Neural cell (in vitro differentiated cells): ENCODE results near the gene UVRAG. TPM values are rescaled to one million over a fixed set of nuclear protein-coding genes. Genes with fewer than 3 reads are reported as not detected.

Source experiments
- H2AFZ ChIP-seq: fragments of 200-600, 300-800 bp; sonication (generic), shearing (Covaris generic); 2 replicates; pipeline ENCODE4 v1.6.0; 2014; ENCODE audit warnings: low read depth, mild to moderate bottlenecking, antibody characterized with exemption, low read length, moderate library complexity
- H3F3A ChIP-seq: fragments of 200-600 bp; shearing (Covaris generic); 2 replicates; pipeline ENCODE4 v1.6.1; 2016; ENCODE audit warnings: mild to moderate bottlenecking, moderate library complexity, mixed read lengths, antibody characterized with exemption, low read length; ENCODE audit not compliant: insufficient read depth, poor library complexity, severe bottlenecking
- H3K27ac ChIP-seq: fragments of 200-600, 300-800 bp; sonication (generic), shearing (Covaris generic); 2 replicates; pipeline ENCODE4 v1.5.1; 2014; ENCODE audit warnings: mild to moderate bottlenecking, low read length, moderate library complexity
- H3K27me3 ChIP-seq: fragments of 300-800, 200-600 bp; sonication (generic), shearing (Covaris generic); 2 replicates; pipeline ENCODE4 v1.6.0; 2014; ENCODE audit warnings: mild to moderate bottlenecking, low read depth, low read length, moderate library complexity; ENCODE audit not compliant: insufficient read depth
- H3K36me3 ChIP-seq: fragments of 300-800, 200-600 bp; sonication (generic), shearing (Covaris generic); 2 replicates; pipeline ENCODE4 v1.5.1; 2014; ENCODE audit warnings: mild to moderate bottlenecking, antibody characterized with exemption, low read length, moderate library complexity; ENCODE audit not compliant: insufficient read depth
- H3K4me2 ChIP-seq: fragments of 300-800, 200-600 bp; sonication (generic), shearing (Covaris generic); 2 replicates; pipeline ENCODE4 v1.6.0; 2014; ENCODE audit warnings: mild to moderate bottlenecking, low read length
- H3K4me3 ChIP-seq: fragments of 300-800, 200-600 bp; sonication (generic), shearing (Covaris generic); 2 replicates; pipeline ENCODE4 v1.5.1; 2014; ENCODE audit warnings: mild to moderate bottlenecking, low read length, moderate library complexity
- H3K79me2 ChIP-seq: fragments of 200-600 bp; shearing (Covaris generic); replicated peaks from 2 replicates; pipeline ENCODE4 v1.6.0; 2014; ENCODE audit warnings: mild to moderate bottlenecking, low read length, moderate library complexity; ENCODE audit not compliant: insufficient read depth
- H3K9ac ChIP-seq: fragments of 300-800, 200-600 bp; sonication (generic), shearing (Covaris generic); 2 replicates; pipeline ENCODE4 v1.6.1; 2016; ENCODE audit warnings: mild to moderate bottlenecking, low read length, mixed read lengths
- H3K9me2 ChIP-seq: fragments of 200-600 bp; shearing (Covaris generic); 2 replicates; pipeline ENCODE4 v1.6.1; 2016; ENCODE audit warnings: mild to moderate bottlenecking, low read length, mixed read lengths; ENCODE audit not compliant: insufficient read depth
- H3K9me3 ChIP-seq: fragments of 200-600, 300-800 bp; sonication (generic), shearing (Covaris generic); 2 replicates; pipeline ENCODE4 v1.6.1; 2016; ENCODE audit warnings: mild to moderate bottlenecking, mixed run types, low read length, moderate library complexity, mixed read lengths
- H4K20me1 ChIP-seq: fragments of 200-600 bp; shearing (Covaris generic); 2 replicates; pipeline ENCODE4 v1.6.1; 2016; ENCODE audit warnings: mild to moderate bottlenecking, mixed run types; ENCODE audit not compliant: insufficient read depth
- EP300 ChIP-seq: fragments of 450-650 bp; conservative IDR thresholded peaks from 2 replicates; pipeline ENCODE4 v1.6.1; 2014; ENCODE audit warnings: antibody characterized with exemption, mild to moderate bottlenecking, moderate library complexity; ENCODE audit not compliant: poor library complexity, severe bottlenecking
- EZH2 ChIP-seq: fragments of 200-600, 300-800 bp; shearing (Covaris generic), sonication (generic); IDR thresholded peaks from 2 replicates; pipeline ENCODE4 v1.6.1; 2014; ENCODE audit warnings: antibody characterized with exemption, low read length, borderline replicate concordance, mild to moderate bottlenecking; ENCODE audit not compliant: insufficient read depth, poor library complexity, severe bottlenecking
- POLR2AphosphoS5 ChIP-seq: IDR thresholded peaks from 2 replicates; pipeline ENCODE4 v1.6.1; 2012
- REST ChIP-seq: IDR thresholded peaks from 2 replicates; pipeline ENCODE4 v1.6.1; 2012; ENCODE audit warnings: borderline replicate concordance
- SMC3 ChIP-seq: fragments of 450-650 bp; conservative IDR thresholded peaks from 2 replicates; pipeline ENCODE4 v1.6.1; 2014; ENCODE audit warnings: antibody characterized with exemption, mild to moderate bottlenecking, moderate library complexity; ENCODE audit not compliant: poor library complexity
- TAF1 ChIP-seq: IDR thresholded peaks from 2 replicates; pipeline ENCODE4 v1.6.1; 2012; ENCODE audit warnings: low read depth
- polyA plus RNA-seq: library from polyadenylated mRNA; depleted of rRNA; stranded (reverse); fragments of >200 nt; gene quantifications from 2 replicates; pipeline ENCODE4 v1.2.3, GENCODE V29; 2014
- TF ChIP-seq, protein P1 (sequence below): fragments of 450-650 bp; IDR thresholded peaks from 2 replicates; pipeline ENCODE4 v1.5.1; 2014; ENCODE audit warnings: antibody characterized with exemption, mild to moderate bottlenecking, moderate library complexity; ENCODE audit not compliant: poor library complexity, severe bottlenecking

Gene UVRAG
- polyA plus RNA-seq, 1 donor from 2014 or later: 31.6 TPM

DNA sequence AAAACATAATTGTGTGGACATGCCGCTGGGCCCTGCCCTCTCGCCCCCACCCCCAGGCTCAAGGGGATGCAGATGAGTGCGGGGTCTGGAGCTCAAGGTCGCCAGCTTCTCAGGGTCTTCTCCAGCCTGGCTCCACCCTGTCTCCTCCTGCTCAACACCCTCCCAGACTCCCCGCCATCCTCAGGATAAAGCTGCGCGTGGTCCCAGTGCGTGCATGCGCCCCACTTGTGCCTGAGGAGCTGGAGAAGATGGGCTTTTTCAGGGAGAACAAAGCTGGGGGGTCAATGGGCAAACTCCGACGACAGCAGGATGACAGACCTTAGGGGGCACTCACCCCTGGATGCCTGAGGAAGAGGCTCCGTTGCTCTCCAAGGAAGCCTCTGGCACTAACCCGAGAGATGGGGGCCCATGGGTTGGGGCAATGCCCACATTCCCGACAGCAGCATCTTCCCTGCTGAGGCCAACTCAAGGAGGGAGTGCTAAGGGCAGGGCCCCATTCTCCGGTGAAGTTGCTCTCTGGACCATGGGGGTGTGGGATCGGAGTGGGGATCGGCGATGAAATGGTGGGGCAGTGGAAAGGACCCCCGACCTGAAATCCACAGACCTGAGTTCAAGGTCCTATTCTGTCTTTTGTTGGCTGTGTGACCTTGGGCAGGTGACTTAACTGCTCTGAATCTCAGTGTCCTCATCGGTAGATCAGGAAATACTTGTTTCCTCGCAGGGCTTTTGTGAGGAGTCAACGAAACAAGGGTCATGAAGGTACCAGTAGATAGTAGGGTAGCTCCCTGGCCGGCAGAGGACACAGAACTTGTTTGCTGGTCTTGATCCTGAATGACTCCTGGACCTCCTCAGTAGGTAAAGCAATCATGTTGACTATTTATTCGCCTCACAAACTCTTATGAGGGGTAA, 343.6 kb downstream of the UVRAG start:
- Histone ChIP-seq H3K9me3 (no peaks in the 10 kb centered on the region), H3K27ac (no peak overlapping the region), H3K27me3 (no peaks in the 10 kb centered on the region), H4K20me1 (no peaks in the 10 kb centered on the region), H3F3A (no peaks in the 10 kb centered on the region), H3K79me2 (no peaks in the 10 kb centered on the region), H3K4me2 (no peak overlapping the region), H3K36me3 (no peaks in the 10 kb centered on the region), H3K4me3 (no peak overlapping the region), H3K9me2 (no peaks in the 10 kb centered on the region), H3K9ac (no peak overlapping the region), H2AFZ (no peak overlapping the region)
- TF ChIP-seq POLR2AphosphoS5: no peak
- TF ChIP-seq EP300: no peak
- TF ChIP-seq, protein P1, sequence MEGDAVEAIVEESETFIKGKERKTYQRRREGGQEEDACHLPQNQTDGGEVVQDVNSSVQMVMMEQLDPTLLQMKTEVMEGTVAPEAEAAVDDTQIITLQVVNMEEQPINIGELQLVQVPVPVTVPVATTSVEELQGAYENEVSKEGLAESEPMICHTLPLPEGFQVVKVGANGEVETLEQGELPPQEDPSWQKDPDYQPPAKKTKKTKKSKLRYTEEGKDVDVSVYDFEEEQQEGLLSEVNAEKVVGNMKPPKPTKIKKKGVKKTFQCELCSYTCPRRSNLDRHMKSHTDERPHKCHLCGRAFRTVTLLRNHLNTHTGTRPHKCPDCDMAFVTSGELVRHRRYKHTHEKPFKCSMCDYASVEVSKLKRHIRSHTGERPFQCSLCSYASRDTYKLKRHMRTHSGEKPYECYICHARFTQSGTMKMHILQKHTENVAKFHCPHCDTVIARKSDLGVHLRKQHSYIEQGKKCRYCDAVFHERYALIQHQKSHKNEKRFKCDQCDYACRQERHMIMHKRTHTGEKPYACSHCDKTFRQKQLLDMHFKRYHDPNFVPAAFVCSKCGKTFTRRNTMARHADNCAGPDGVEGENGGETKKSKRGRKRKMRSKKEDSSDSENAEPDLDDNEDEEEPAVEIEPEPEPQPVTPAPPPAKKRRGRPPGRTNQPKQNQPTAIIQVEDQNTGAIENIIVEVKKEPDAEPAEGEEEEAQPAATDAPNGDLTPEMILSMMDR: no peak
- TF ChIP-seq REST: no peak
- no peak for TF ChIP-seq SMC3
- TF ChIP-seq EZH2: no peak

DNA sequence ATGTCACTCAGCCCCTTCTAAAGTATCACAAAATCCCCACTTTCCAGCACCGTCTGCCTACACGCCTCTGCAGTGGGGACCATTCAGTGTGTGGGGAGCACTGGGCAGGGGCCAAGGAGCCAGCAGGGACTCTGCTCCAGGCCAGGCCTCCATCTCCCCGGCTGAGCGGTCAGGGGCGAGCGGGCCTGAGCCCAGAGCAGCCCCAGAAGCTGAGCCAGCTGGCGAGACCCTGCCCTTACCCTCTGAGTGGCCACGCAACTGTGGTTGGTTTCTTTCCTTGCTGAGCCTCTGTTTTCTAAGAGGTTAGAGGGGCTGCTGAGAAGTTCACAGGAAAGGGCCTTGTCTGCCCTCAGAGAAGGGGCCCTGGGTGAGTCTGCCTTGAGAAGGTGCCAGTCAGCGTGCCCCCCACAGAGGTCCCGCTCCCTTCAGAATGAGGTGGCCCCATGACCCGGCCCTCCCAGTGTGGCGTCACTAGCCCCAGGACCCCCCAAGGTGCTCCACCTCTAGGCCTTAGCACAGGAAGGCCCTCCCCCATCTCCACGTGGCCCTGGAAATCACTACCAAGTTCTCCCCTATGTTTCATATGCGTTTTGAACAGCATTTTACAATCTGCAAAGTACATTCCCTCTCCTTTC, 344.4 kb downstream of the UVRAG start:
- H3K4me3 ChIP-seq: no peak overlapping the region
- H3F3A ChIP-seq: no peaks in the 10 kb centered on the region
- no peaks in the 10 kb centered on the region for H3K27me3 ChIP-seq
- no peak overlapping the region for H2AFZ ChIP-seq
- no peaks in the 10 kb centered on the region for H4K20me1 ChIP-seq
- H3K36me3 ChIP-seq: no peaks in the 10 kb centered on the region
- H3K9ac ChIP-seq: no peak overlapping the region
- no peak overlapping the region for H3K27ac ChIP-seq
- no peaks in the 10 kb centered on the region for H3K79me2 ChIP-seq
- no peaks in the 10 kb centered on the region for H3K9me3 ChIP-seq
- no peak overlapping the region for H3K4me2 ChIP-seq
- TF ChIP-seq EZH2 (no peak), TAF1 (no peak)
- no peaks in the 10 kb centered on the region for H3K9me2 ChIP-seq
